GM18909 (cell line): Measurements from ENCODE around the gene MED10.

Experiments
- ATAC-seq: cut with Tn5 transposase; IDR thresholded peaks from one replicate; pipeline ENCODE4 v1.9.1; 2021; ENCODE audit warnings: mild to moderate bottlenecking; ENCODE audit not compliant: unreplicated experiment, poor library complexity

The MED10 gene

GRCh38 chr5:6353602-6354302 is 24.6 kb downstream of the MED10 start:
- ATAC-seq = no peak

DNA sequence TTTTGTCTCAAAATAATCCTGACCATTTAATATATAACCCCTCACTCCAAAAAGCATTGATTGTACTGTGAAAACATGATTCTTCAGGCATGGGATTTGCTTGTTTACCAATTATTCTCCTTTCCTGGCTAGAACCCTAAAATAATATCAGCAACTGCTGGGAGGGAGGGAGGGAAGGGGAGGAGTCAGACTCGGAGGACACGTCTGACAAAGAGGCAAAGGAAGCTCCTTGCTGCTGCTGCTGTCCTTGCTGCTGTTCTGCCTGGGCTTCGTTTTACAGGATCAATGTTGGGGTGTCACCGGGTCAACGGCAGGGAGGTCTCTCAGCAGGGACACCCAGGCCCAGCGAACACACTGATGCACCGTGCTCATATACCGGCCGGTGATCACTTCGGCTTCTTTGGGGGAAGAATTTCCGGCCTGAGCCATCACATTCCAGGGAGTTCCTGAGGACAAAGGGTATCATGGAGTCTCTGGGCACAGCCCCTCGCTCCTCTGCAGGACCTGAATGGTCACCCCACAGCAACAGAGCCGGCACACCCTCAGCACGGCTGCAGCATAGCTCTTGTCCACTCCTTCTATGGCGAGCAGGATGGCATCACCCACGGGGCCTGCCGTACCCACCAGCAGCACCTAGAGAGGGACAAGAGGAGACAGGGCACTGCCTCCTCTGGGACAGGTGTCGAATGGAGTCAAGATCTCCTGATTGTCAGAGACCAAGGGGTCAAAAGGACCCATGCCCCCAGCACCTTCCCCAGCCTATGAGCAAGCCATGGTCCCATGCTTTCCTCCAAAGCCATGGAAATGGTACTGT is 27.9 kb downstream of the MED10 start:
- no peak for ATAC-seq

- ATAC-seq = no peak
These were observed 29.0 kb downstream of the MED10 start for GRCh38 chr5:6349387-6349786.

DNA sequence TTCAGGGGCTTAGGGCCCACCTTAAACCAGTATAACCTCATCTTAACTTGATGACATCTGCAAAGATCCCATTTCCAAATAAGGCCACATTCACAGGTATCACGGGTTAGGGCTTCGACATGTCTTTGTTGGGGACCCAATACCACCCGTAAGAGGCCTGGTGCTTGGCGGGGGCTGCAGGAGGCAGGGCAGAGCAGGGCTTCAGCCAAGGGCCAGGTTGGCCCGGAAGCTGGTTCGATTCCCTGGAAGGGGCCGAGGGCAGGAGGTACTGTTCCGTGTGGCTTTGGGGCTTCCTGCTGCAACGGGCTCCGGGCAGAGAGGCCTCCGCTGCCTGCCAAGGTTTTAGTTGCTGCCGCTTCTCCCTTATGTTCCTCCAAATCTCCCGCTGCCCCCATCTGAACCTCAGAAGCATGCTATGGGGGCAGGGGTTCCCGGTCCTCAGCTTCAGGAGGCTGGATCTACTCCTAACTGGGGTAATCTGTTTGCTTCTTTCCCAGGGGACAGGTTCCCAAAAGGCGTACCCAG is 29.8 kb downstream of the MED10 start:
- no peak for ATAC-seq

DNA sequence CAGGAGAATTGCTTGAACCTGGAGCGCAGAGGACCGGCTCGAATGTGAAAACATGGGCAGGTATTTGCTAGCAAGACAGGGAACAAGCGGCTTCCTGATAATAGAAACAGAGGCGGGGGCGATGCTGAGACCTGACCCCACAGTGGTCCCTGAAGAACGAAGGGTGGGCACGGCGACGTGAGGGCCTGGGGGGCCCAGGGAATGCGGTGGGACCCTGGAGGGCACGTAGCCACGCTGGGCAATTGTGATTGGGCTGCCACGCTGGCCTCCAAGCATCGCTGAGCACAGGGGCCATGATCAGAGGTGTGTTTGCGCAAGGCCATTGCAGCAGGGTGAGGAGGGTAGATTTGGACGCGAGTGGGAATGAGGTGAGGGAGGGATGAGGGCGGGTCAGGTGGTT is 30.7 kb downstream of the MED10 start:
- ATAC-seq = no peak

GRCh38 chr5:6347165-6347564 is 31.2 kb downstream of the MED10 start:
- ATAC-seq = no peak

GRCh38 chr5:6344593-6344989 is 33.8 kb downstream of the MED10 start:
- no peak for ATAC-seq

DNA sequence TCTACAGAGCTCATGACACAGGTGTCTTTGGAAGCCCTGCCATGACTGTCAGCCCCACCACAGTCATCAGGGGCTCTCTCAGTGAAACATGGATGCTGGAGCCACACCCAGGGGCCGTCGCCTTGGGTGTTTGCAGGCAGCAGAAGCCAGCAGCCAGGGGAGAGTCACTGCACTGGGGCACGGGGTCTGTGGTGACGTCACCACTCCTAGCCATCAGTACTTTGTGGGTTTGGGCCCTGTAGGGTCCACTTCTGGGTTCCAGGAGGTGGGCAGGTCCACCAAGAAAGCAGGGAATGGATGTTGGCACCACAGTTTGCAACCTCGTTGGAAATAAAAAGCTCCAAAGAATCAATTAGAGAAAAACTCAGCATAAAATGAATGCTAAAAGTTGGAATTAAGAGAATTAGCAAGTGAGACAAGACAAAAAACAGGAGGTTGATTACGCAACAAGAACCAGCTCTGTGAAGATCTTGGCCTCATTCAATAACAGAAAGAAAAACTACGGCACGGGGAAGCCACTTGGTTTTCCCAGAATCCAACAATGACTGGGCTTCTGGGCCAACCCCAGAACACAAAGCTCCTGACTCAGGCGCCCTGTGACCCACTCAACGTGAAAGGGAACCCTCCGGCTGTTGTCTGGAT is 34.3 kb downstream of the MED10 start:
- no peak for ATAC-seq

GRCh38 chr5:6342689-6343315 is 35.5 kb downstream of the MED10 start:
- ATAC-seq = no peak

DNA sequence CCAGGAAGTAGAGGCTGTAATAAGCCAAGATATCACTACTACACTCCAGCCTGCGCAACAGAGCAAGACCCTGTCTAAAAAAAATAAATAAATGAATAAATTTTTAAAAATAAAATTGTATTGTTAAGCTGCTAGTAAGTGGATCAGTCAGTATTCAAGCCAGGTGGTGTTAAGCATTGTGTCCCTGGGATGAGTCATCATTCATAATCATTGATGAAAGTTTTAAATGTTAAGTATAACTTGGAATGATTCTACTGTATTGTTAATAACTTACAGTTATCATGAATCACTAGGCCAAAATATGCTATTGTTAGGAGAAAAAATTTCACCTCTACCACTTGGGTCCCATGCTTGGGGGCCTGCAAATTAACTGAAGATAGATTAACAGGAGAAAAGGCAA is 38.2 kb downstream of the MED10 start:
- ATAC-seq = no peak

DNA sequence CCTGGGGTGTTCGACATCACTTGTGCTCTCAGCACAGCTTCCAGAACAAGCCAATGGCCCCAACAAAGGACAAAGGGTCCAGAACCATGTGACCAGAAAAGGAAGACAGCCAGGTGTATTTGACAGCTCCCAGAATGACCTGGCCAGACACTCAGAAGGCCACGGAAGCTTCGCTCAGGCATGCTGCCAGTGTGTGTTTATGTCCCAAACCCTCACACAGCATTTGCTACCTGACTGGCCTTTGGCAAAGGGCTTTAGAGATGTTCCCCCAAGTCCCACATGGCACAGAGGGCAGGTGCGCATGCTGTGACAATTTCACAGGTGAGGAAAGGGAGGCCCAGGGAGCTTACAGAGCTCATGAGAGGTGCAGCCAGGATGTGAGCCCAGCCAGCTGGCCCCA is 39.5 kb downstream of the MED10 start:
- ATAC-seq = no peak

GRCh38 chr5:6338135-6338534 is 40.2 kb downstream of the MED10 start:
- no peak for ATAC-seq

DNA sequence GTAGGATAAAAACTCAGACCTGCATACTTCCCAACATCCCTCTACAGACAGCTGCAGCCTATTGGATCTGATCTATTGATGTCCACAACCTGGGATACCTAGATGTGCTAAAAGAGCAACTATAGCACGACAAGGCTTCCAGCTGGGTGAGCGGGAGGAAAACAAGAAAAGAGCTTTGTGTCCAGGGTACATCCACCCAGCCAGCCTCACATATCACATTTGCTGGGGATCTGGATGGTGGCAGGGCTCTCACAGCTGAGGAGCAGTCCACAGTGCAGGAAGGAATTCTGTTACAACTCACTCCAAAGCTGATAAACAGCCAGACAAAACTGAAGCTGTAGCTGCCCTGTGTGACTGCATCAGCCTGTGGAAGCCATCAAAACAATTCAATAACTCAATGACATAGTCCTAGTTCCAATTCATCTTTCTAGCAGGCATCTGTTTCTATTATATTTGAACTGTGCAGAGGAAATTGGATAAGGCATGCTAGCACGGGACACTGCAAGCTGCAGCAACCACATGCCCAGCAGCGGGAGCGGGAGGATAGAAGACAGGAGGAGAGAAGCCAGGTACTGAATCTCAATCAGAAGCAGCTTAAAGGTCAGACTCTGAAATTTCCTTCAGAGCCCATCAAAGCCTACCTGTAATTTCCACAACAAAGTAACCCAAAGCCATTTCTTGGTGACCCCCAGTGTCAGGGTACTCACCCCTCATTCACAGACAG is 45.0 kb downstream of the MED10 start:
- no peak for ATAC-seq

- ATAC-seq = no peak
These were observed 50.2 kb downstream of the MED10 start for GRCh38 chr5:6328173-6328572.

DNA sequence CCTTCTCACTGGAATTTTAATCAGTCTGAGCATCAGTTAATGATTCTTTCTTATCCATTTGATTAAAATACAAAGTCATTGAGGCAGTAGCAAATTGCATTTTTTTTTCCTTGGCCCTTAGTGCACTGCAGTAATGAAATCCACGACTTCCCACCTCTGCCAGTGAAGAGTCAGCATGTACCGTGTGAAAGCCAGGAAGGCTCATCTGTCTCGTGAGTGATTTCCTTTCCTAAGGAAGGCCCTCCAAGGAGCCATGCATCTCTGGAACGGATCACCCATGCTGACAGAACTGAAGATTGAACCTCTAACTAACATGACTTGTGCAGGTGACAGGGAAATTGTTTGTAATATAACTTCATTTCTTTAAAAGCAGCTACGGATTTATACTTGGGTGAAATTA is 51.6 kb downstream of the MED10 start:
- ATAC-seq = no peak

DNA sequence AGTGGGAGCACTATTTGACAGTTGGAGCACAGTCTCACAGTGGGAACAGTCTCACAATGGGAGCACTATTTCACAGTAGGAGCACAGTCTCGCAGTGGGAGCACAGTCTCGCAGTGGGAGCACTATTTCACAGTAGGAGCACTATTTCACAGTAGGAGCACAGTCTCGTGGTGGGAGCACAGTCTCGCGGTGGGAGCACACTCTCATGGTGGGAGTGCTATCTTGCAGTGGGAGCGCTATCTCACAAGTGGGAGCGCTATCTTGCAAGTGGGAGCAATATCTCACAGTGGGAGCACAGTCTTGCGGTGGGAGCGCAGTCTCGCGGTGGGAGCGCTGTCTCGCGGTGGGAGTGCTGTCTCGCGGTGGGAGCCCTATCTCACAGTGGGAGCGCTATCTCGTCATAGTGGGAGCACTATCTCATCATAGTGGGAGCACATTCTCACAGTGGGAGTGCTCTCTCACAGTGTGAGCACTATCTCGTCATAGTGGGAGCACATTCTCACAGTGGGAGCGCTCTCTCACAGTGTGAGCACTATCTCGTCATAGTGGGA is 56.1 kb downstream of the MED10 start:
- no peak for ATAC-seq
